Activated CD8-positive, alpha-beta memory T cell treated with anti-CD3 and anti-CD28 coated beads, Interleukin-2, amount 10 ng/mL, durations not matched to agents 7 days and 5 days (primary cell): ENCODE results near the gene NAPG. TPM values are rescaled to one million over a fixed set of nuclear protein-coding genes. Genes with fewer than 3 reads are reported as not detected.

Source experiments
- ATAC-seq: fragments of 150-1000 bp; cut with Tn5 transposase; one replicate; pipeline ENCODE4 v1.10.0; 2021; ENCODE audit warnings: moderate library complexity
- CTCF ChIA-PET: fragments of 350-600 bp; sonication (Branson Sonifier 250); formaldehyde crosslinking; loops from one replicate; lab custom pipeline; 2021; ENCODE audit warnings: antibody characterized with exemption; lab: Charles Lee
- DNase-seq: peaks from one replicate; pipeline ENCODE4 v3.0.0-alpha.2; 2020
- H3K27ac Mint-ChIP-seq: one replicate; pipeline ENCODE4 v1.8.0; 2021; ENCODE audit warnings: mild to moderate bottlenecking, mixed read lengths
- H3K27me3 Mint-ChIP-seq: one replicate; pipeline ENCODE4 v1.8.0; 2021; ENCODE audit warnings: mixed read lengths
- H3K36me3 Mint-ChIP-seq: one replicate; pipeline ENCODE4 v1.8.0; 2021; ENCODE audit warnings: mild to moderate bottlenecking, mixed read lengths
- H3K4me1 Mint-ChIP-seq: one replicate; pipeline ENCODE4 v1.8.0; 2021; ENCODE audit warnings: mixed read lengths
- H3K4me3 Mint-ChIP-seq: one replicate; pipeline ENCODE4 v1.8.0; 2021; ENCODE audit warnings: mild to moderate bottlenecking, moderate library complexity, mixed read lengths
- H3K9me3 Mint-ChIP-seq: one replicate; pipeline ENCODE4 v1.8.0; 2022; ENCODE audit warnings: low read depth, mixed read lengths
- total RNA-seq, 2 experiments: library from RNA; stranded (reverse); gene quantifications; one replicate each; pipeline ENCODE4 v1.2.3, GENCODE V29; 2021

NAPG gene
- total RNA-seq = 10 to 100 TPM; 33.5 to 35.5 TPM

DNA sequence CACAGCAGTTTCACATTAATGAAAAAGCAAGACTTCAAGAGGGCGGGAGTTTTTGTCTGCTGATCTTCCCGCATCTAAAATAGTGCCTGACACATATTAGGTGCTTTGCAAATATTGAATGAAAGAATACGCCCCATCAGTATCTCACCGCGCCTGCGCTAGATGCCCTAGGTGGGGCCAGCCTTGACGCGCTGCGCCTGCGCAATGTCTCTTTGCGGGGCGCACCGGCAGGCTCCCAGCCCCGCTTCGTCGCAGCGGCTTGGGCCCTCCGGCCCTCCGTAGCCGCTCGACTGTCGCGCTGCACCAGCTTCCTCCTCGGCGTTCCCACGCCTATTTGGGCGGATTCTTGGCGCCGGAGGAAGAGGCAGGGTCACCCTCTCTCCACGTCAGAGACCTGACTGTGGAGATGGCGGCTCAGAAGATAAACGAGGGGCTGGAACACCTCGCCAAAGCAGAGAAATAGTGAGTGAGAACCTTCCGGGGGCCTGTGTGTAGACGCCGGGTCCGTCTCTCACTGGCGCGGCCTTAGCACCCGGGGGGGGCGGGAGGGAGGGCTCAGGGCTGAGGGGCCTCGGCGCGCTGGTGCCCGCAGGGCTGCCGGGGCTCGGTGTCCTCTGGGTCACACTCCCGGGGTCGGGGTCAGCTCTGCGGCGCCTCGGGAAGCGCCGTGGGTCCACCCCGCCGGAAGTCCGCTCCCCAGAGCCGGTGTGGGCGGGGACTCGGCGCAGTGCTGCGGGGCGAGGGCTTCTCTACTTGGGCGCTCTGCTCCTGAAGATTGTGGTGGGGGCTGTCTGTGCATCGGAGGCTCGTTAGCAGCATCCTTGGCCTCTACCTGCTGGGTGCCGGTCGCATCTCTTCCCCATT, at the start of gene NAPG:
Gene NAPG (plus strand): TSS at position 331 of the 864 bp plus-strand sequence. CDS start 76 bp downstream, at position 407.
- no peaks in the 10 kb centered on the region for H3K9me3 Mint-ChIP-seq
- peak within 1 kb of the TSS; percentile 96 for H3K27ac Mint-ChIP-seq
- peaks cover 14% of the 10 kb centered on the region for H3K27me3 Mint-ChIP-seq
- peak within 1 kb of the TSS; percentile 94 for H3K4me3 Mint-ChIP-seq
- peaks cover 5% of the 10 kb centered on the region for H3K36me3 Mint-ChIP-seq
- ATAC-seq (peak; percentile 93), DNase-seq (peak; percentile 94)
- H3K4me1 Mint-ChIP-seq = peaks cover 45% of the 10 kb centered on the region
- CTCF ChIA-PET = interaction anchor here (0.9 to 1.2 kb wide), 2 partner anchors 9 to 555 kb away, joined by 3 read pairs; no protein-coding TSS in a partner anchor

DNA sequence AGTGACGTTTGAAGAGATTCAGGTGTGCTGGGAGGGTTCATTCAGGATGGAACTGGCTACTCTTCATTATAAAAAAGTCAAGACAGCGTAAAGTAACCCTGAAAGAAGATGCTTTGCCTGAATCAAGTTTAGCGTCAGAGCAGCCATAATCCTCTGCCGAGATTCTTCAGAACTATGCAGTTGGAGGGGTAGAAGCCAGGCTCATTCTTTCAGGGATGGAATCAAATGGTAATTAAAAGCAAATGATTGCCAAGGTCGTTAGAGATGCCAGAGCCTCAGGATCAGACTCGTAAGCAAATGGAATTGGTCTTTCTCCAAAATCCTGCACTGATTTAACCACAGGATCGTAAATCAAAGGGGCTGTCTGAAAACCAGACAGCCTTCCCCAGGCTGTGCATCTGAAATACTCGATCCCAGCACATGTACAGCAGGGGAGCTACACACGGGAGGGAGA, 49.5 kb upstream of the NAPG start:
- no peaks in the 10 kb centered on the region for H3K36me3 Mint-ChIP-seq
- ATAC-seq = no peak
- H3K4me1 Mint-ChIP-seq = peaks cover 5% of the 10 kb centered on the region
- H3K27ac Mint-ChIP-seq = no peak overlapping the region
- CTCF ChIA-PET = no interaction called here
- DNase-seq = no peak
- no peaks in the 10 kb centered on the region for H3K9me3 Mint-ChIP-seq
- H3K27me3 Mint-ChIP-seq = peaks cover 31% of the 10 kb centered on the region
- H3K4me3 Mint-ChIP-seq = no peak overlapping the region

DNA sequence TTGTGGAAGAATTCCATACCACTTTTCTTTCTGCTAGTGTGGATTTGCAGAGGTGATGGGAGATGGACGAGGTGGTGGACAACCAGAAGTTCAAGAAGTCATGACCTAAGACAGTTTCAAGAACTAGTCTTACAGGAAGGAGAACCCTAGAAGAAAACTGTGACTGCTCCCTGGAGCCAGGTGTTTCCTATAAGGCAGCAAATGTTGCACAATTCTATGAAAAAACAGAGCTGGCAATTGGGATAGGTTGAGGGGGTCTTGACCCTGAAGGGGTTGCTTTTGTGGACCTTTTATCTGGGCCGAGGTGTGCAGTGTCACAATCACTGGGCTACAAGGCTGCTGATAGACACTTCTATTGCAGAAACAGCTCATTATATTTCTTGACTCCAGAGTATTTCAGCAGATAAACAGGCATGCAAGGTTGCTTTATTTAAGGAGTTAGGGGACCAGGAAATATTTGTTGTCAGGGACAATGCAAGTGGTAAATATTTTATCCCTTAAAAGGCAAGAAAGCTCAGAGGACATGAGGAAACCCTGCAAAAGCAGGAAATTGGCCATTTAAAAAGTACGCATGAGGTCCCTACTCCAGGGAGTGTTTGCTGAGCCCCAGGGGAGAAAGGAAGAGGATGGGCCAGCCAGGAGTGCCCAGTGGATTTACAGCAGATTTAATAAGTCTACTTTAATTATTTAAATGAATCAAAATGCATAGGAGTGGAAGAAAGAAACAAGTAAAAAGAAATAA, 48.5 kb upstream of the NAPG start:
- Mint-ChIP-seq H3K9me3 (no peaks in the 10 kb centered on the region), H3K27me3 (peaks cover 31% of the 10 kb centered on the region), H3K27ac (no peak overlapping the region), H3K4me1 (peaks cover 6% of the 10 kb centered on the region), H3K4me3 (no peak overlapping the region), H3K36me3 (no peaks in the 10 kb centered on the region)
- no peak for ATAC-seq
- CTCF ChIA-PET = no interaction called here
- DNase-seq = no peak

DNA sequence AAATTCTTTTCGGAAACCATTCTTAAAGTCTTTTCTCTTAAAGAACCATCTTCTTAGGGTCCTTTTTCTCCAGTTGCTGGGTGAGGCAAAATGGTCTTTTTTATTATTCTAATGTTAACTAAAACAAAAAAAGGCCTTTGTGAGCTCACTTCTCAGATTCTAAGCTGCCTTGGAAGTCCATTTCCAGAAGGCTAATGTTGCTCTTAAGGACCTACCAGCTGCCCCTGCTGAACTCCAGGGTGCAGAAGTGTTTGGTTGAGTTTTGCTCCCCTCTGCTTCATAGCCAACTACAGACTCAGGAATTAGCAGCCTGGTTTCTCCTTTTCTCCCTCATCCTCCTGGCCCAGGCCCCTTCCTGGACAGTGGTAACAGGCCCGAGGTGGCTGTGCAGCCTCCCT, 48.0 kb upstream of the NAPG start:
- H3K27ac Mint-ChIP-seq = no peak overlapping the region
- no peaks in the 10 kb centered on the region for H3K36me3 Mint-ChIP-seq
- no peaks in the 10 kb centered on the region for H3K9me3 Mint-ChIP-seq
- CTCF ChIA-PET = no interaction called here
- no peak overlapping the region for H3K4me3 Mint-ChIP-seq
- DNase-seq (no peak), ATAC-seq (no peak)
- peaks cover 31% of the 10 kb centered on the region for H3K27me3 Mint-ChIP-seq
- H3K4me1 Mint-ChIP-seq = peaks cover 10% of the 10 kb centered on the region

DNA sequence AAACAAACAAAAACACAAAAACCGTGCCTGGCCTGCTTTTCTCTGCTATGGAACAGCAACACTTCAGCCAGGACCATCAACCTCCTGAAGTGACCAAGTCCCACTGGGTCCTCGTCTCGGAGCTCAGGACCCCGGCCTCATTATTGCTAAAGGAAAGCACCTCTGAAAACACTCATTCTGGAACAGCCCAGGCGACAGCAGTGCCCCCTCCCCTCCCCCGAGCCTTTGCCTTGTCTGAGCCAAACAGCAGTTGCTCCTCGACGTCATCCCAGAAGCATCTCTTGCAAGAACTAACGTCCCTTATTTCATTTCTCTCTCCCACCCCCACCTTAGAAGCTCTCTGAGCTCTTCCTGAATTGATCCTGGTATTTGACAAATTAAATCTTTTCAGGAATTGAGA, 44.0 kb upstream of the NAPG start:
- CTCF ChIA-PET = no interaction called here
- Mint-ChIP-seq H3K27ac (no peak overlapping the region), H3K4me3 (no peak overlapping the region)

DNA sequence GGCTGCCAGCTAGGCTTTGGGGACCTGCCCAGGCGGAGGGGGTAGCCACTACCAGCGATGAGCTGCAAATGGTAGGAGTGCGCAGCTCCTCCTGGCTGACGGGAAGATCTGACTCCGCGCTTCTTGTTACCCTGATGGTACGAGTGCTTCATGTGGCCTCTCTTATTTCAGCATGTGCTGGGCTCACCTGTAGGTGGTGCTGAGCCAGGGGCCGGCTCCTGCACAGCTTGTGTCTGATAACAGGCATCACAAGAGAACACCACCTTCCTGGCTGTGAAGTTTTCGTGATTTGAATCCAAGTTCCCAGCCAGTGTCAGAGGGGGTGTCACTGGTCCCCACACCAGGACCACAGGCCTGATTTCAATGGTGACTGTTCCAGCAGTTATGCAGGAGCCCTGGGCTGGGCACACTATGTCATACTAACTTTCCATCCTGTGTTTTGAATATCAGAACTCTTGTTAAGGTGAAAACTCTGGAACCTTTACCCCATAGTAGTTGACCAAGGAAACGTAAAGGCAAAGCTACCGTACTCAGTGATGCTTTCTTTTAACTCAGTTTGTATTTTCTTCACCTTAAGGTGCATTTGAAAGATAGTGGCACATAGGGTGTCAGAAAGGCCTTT, 43.4 kb upstream of the NAPG start:
- Mint-ChIP-seq H3K4me1 (peaks cover 23% of the 10 kb centered on the region), H3K27me3 (peaks cover 22% of the 10 kb centered on the region), H3K36me3 (no peaks in the 10 kb centered on the region), H3K4me3 (no peak overlapping the region), H3K9me3 (no peaks in the 10 kb centered on the region), H3K27ac (peak overlapping the region; percentile 52)
- CTCF ChIA-PET = no interaction called here
- no peak for ATAC-seq
- DNase-seq = no peak

More for the DNA sequence above, 44.0 kb upstream of the NAPG start:
- ATAC-seq (no peak), DNase-seq (no peak)
- peaks cover 27% of the 10 kb centered on the region for H3K27me3 Mint-ChIP-seq
- peaks cover 23% of the 10 kb centered on the region for H3K4me1 Mint-ChIP-seq
- H3K9me3 Mint-ChIP-seq = no peaks in the 10 kb centered on the region
- H3K36me3 Mint-ChIP-seq = no peaks in the 10 kb centered on the region

DNA sequence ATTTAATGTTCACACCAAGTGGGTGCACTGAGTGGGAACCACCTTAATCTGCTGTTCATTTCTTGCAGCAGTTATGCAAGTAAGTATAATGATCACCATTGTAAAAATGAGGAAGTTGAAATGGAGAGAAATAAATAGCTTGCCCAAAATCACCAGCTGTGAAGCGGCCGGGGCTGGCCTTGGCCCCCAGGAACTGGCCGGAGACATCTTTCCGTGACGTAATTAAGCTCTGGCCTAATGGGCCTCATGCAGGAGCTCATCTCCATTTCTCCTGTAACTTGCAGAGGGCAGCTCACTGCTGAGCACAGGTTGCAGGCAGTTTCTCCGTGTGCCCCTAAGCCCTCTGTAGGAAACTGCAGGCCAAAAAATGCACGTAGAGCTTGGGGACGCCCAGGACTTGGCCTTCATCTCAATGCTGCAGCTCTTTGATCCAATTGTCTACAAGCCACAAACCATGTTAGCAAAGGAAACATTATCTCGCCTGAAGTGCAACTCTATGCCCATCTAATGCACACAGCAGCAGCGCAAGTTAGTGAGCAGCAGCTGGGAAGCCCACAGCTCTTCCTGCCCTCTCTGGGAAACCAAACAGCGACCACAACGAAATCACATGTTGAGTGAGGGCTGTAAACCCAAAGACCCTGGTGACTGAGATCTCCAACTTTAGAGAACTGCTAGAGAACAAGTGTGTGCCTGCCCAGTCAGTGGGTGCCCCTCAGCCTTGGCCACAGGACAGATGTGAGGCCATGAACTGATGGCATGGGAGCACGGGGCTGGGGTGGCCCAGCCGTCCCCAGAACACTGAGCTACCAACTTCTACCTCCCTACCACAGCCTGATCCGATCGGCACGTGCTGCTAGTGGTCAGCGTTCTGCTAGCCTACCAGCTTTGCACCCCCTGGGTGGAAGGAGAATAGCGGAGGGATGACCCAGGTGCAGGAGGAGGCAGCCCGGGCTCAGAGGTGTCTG, 42.6 kb upstream of the NAPG start:
- CTCF ChIA-PET = no interaction called here
- H3K27me3 Mint-ChIP-seq = peaks cover 19% of the 10 kb centered on the region
- H3K4me1 Mint-ChIP-seq = peaks cover 23% of the 10 kb centered on the region
- peak; percentile 70 for ATAC-seq
- no peaks in the 10 kb centered on the region for H3K9me3 Mint-ChIP-seq
- peak; percentile 64 for DNase-seq
- no peak overlapping the region for H3K4me3 Mint-ChIP-seq
- H3K27ac Mint-ChIP-seq = peak overlapping the region; percentile 52
- no peaks in the 10 kb centered on the region for H3K36me3 Mint-ChIP-seq

DNA sequence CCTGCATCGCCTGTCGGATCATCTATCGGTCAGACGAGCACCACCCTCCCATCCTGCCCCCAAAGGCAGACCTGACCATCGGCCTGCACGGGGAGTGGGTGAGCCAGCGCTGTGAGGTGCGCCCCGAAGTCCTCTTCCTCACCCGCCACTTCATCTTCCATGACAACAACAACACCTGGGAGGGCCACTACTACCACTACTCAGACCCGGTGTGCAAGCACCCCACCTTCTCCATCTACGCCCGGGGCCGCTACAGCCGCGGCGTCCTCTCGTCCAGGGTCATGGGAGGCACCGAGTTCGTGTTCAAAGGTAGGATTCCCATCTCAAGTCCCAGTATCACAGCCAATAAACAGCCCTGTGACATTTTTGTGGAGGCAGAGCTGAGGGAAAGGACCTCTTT, 40.4 kb upstream of the NAPG start:
- Mint-ChIP-seq H3K4me1 (peaks cover 24% of the 10 kb centered on the region), H3K4me3 (no peak overlapping the region), H3K9me3 (no peaks in the 10 kb centered on the region), H3K36me3 (no peaks in the 10 kb centered on the region), H3K27ac (no peak overlapping the region), H3K27me3 (peaks cover 8% of the 10 kb centered on the region)
- CTCF ChIA-PET = interaction anchor here (0.6 kb wide), 1 partner anchor 382 kb away, joined by 3 read pairs; no protein-coding TSS in a partner anchor
- ATAC-seq (no peak), DNase-seq (no peak)

DNA sequence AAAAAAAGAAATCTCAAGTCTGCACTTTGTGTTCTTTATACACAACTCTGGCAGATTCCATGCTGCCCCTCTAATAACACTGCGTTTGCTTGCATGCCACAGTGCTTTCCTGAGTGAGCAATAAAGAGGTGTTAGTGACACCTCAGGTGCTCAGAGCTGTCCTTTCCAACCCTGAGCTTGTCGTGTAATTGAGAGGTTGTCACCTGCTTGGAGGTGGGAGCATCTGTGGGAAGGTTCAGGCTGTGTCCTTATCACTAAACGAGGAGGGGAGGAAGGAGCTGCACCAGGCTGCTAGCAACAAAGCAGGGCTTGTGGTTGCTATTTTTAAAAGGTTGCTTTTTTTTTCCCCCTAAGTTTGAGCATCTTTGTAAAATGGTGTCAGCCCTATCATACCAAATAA, 39.5 kb upstream of the NAPG start:
- H3K4me1 Mint-ChIP-seq = peaks cover 28% of the 10 kb centered on the region
- H3K27ac Mint-ChIP-seq = no peak overlapping the region
- DNase-seq (no peak), ATAC-seq (no peak)
- peaks cover 6% of the 10 kb centered on the region for H3K27me3 Mint-ChIP-seq
- no peaks in the 10 kb centered on the region for H3K36me3 Mint-ChIP-seq
- H3K9me3 Mint-ChIP-seq = no peaks in the 10 kb centered on the region
- CTCF ChIA-PET = no interaction called here
- no peak overlapping the region for H3K4me3 Mint-ChIP-seq

DNA sequence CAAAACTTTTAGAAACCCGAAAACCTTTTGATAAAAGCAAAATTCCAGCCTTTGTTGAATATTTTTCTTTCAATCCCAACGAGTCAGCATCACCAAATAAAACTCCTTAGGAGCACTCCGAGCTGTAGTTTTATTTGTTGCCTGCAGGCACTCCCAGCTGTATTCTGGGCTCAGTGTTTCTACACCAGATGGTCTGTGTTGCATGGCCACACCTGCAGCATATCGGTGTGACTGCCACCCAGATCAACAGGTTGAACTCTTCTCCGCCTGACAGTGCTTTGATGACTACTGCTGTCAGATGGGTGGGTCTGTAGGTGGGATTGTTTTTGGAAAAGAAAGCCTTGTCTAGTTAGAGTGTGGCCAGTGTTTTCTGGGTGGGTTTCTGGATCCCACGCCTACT, 38.7 kb upstream of the NAPG start:
- peaks cover 28% of the 10 kb centered on the region for H3K4me1 Mint-ChIP-seq
- no peaks in the 10 kb centered on the region for H3K9me3 Mint-ChIP-seq
- no peak overlapping the region for H3K4me3 Mint-ChIP-seq
- no peak overlapping the region for H3K27ac Mint-ChIP-seq
- DNase-seq (no peak), ATAC-seq (no peak)
- CTCF ChIA-PET = no interaction called here
- peaks cover 5% of the 10 kb centered on the region for H3K27me3 Mint-ChIP-seq
- H3K36me3 Mint-ChIP-seq = no peaks in the 10 kb centered on the region

DNA sequence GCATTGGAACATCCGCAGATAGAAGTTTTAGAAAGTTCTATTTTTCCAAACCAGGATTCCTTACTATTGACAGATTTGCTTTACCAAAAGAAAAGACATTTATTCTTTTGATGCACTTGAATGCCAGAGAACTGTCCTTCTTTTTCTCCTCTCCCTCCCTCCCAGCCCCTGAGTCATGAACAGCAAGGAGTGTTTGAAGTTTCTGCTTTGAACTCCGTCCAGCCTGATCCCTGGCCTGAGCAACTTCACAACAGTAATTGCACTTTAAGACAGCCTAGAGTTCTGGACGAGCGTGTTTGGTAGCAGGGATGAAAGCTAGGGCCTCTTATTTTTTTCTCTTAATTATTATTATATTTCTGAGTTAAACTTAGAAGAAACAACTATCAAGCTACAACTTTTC, 37.8 kb upstream of the NAPG start:
- Mint-ChIP-seq H3K9me3 (no peaks in the 10 kb centered on the region), H3K27ac (no peak overlapping the region), H3K4me1 (peaks cover 21% of the 10 kb centered on the region), H3K27me3 (peaks cover 5% of the 10 kb centered on the region), H3K36me3 (no peaks in the 10 kb centered on the region), H3K4me3 (no peak overlapping the region)
- no peak for ATAC-seq
- CTCF ChIA-PET = no interaction called here
- no peak for DNase-seq

DNA sequence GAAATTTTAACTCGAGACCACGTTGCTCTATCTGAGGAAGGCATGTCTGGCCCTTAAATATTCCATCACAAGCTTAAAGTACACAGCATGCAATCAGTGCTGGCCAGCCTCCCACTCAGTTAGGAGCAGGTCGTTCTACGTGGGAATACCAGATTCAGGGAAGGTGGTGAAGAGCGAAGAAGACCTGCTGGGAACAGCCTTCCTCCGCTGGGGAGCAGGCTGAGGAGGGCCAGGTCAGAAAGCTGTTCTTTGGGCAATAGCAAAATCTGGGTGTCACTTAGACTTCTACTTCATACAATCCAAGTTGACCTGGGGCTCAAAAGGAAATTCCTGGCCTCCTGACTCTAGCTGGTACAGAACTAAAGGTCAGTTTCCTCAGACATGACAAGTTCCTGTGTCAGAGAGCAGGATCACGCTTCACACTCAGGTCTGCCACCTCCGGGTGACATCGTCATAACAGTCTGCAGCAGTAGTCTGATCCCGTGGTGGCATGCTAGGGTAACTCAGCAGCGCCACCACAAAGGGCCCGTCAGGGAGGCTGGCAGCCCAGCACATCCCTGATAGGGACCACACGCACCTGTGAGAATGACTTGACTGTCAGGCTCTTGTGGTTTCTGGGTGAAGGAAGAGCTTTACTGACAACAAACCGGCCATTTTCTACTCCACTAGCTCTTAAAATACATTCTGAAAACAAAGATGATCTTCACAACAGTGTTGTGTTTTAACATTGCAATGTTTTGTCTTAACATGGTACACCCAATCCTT, 35.2 kb upstream of the NAPG start:
- DNase-seq (peak; percentile 75), ATAC-seq (peak; percentile 93)
- Mint-ChIP-seq H3K27ac (no peak overlapping the region), H3K9me3 (no peaks in the 10 kb centered on the region), H3K36me3 (no peaks in the 10 kb centered on the region), H3K4me3 (no peak overlapping the region), H3K4me1 (peaks cover 10% of the 10 kb centered on the region), H3K27me3 (peaks cover 5% of the 10 kb centered on the region)
- CTCF ChIA-PET = interaction anchor here (1.3 kb wide), 1 partner anchor 519 kb away, joined by 3 read pairs; no protein-coding TSS in a partner anchor
